ENCODE measurements around the gene MED26.

Gene MED26

DNA sequence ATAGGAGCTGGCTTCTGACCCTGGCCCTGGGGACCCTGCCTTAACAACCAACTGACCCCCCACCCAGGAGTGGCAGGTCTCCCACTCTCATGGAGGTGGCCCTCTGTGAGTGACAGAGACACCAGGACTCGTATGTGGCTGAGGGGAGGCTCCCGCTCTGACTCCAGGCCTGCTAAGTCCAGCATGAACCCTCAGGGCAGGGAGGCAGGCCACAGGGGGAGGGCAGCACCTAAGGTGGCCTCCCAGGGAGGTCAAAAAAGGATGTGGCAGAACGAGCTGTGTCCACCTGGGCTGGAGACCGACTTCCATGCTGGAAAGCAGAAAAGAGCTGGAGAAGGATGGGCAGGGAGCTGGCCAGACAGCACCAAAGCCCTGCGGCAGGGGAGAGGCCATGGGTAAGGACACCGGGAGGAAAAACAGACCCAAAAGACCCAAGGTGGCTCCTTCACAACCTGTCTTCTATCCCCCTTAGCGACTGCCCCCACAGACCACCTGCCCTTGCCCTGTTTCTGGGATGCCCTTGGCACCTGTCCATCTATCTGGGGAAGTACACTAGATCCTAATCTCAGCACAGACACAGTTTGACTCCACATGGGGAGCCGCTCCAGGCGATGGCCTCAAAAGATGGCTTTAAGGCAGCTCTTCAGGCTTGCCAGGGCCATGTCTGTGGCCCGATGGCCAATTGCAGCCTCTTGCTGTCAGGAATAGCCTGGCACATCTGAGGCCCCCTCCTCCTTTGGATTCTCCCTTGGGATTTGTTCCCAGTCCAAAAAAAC, 45.3 kb downstream of the MED26 start:
- Histone ChIP-seq H3K4me3 (ENCODE audit: low read depth, low read length) (no peak overlapping the region), H3K36me3 (replicated peaks) (peaks cover 10% of the 10 kb centered on the region), H3K27ac (no peak overlapping the region), H3K27me3 (replicated peaks) (no peaks in the 10 kb centered on the region)
- no peak for DNase-seq
- in situ Hi-C loops (cut with HindIII; ENCODE audit: low pct_ligation_motif_present, low sequenced_read_pairs): no loop called here
- TF ChIP-seq, protein P1, sequence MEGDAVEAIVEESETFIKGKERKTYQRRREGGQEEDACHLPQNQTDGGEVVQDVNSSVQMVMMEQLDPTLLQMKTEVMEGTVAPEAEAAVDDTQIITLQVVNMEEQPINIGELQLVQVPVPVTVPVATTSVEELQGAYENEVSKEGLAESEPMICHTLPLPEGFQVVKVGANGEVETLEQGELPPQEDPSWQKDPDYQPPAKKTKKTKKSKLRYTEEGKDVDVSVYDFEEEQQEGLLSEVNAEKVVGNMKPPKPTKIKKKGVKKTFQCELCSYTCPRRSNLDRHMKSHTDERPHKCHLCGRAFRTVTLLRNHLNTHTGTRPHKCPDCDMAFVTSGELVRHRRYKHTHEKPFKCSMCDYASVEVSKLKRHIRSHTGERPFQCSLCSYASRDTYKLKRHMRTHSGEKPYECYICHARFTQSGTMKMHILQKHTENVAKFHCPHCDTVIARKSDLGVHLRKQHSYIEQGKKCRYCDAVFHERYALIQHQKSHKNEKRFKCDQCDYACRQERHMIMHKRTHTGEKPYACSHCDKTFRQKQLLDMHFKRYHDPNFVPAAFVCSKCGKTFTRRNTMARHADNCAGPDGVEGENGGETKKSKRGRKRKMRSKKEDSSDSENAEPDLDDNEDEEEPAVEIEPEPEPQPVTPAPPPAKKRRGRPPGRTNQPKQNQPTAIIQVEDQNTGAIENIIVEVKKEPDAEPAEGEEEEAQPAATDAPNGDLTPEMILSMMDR (IDR thresholded peaks at IDR 0.05; ENCODE audit: low read depth, low read length, missing control alignments): no peak

DNA sequence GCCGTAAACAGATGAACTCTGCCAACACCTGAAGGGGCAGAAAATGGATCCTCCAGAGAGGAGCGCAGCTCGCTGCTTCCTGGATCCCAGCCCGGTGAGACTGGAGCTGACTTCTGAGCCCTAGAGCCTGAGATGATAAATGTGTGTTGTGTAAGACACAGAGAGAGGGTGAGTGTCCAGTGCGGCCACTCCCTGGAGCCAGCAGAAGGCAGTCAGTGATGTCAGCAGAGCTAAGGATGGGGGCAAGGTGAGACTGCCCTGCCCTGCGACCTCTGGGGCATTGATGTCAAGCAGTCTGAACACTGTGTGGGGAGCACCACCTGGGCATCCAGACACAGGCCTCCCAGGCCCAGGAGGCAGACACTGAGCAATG, 46.0 kb downstream of the MED26 start:
- TF ChIP-seq, protein P1 (IDR thresholded peaks at IDR 0.05; ENCODE audit: low read depth, low read length, missing control alignments): no peak
- Histone ChIP-seq H3K4me3 (ENCODE audit: low read depth, low read length) (no peak overlapping the region), H3K36me3 (replicated peaks) (peaks cover 17% of the 10 kb centered on the region), H3K27ac (no peak overlapping the region), H3K27me3 (replicated peaks) (no peaks in the 10 kb centered on the region)
- no peak for DNase-seq
- in situ Hi-C loops (cut with HindIII; ENCODE audit: low pct_ligation_motif_present, low sequenced_read_pairs): no loop called here

DNA sequence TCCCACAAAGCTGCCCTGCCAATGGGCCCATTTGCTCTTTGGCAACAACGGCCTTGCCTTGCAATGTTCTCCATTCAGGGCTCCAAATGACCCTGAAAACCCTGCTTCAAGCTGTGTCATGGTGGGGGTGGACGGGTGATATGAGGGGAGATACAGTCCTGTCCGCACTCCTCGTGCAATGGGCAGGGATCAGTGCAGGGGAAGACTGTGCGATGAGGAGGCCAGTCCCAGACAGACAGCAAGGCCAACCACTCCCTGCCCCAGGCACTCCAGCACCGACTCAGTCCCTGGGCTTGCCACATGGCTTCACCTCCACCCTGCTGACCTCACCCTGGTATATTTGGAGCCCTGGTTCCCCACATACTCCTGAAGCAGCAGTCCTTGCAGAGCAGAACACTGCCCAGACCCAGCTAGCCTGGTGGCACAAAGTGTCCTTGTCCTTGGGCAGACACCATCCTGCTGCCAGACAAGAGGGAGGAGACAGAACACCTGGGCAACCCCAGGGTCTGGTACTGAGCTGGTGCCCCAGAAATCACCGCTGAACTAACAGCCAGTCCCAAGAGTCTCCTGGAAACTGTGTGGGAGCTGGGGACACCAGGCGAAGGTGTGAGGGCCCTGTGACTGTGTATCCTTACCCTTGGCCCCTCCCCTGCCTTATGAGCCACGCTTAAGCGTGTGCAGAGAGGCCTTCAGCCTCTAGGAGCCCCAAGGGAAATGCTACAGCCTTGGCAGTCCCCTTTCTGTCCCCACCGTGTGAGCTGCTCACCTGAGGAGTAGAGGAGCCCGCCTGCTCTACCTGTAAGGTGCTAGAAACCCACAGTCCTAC, 46.6 kb downstream of the MED26 start:
- no peak for DNase-seq
- peaks cover 23% of the 10 kb centered on the region for H3K36me3 ChIP-seq (replicated peaks)
- TF ChIP-seq, protein P1 (IDR thresholded peaks at IDR 0.05; ENCODE audit: low read depth, low read length, missing control alignments): no peak
- H3K4me3 ChIP-seq (ENCODE audit: low read depth, low read length): no peak overlapping the region
- H3K27ac ChIP-seq: no peak overlapping the region
- H3K27me3 ChIP-seq (replicated peaks): no peaks in the 10 kb centered on the region
- in situ Hi-C loops (cut with HindIII; ENCODE audit: low pct_ligation_motif_present, low sequenced_read_pairs): no loop called here

DNA sequence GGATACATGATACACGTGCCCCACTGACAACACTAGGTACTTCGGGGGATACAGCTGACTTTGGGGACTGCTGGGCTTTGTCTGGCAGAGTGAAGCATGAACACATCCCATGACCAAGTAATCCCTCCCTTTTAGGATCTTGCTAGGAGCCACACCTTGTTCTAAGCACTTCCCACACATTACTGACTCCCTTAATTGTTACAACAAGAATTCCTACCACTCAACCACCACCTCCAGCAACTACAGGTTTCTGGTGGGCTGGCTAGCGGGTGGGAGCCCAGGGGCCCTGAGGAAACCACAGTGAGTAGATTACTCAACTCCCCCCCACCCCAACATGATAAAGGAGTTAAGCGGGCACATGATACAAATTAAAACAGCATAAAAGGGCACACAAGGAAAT, 48.6 kb downstream of the MED26 start:
- in situ Hi-C loops (cut with HindIII; ENCODE audit: low pct_ligation_motif_present, low sequenced_read_pairs): no loop called here
- Histone ChIP-seq H3K4me3 (ENCODE audit: low read depth, low read length) (no peak overlapping the region), H3K36me3 (replicated peaks) (peaks cover 29% of the 10 kb centered on the region), H3K27ac (no peak overlapping the region), H3K27me3 (replicated peaks) (no peaks in the 10 kb centered on the region)
- no peak for DNase-seq
- TF ChIP-seq, protein P1 (IDR thresholded peaks at IDR 0.05; ENCODE audit: low read depth, low read length, missing control alignments): no peak

DNA sequence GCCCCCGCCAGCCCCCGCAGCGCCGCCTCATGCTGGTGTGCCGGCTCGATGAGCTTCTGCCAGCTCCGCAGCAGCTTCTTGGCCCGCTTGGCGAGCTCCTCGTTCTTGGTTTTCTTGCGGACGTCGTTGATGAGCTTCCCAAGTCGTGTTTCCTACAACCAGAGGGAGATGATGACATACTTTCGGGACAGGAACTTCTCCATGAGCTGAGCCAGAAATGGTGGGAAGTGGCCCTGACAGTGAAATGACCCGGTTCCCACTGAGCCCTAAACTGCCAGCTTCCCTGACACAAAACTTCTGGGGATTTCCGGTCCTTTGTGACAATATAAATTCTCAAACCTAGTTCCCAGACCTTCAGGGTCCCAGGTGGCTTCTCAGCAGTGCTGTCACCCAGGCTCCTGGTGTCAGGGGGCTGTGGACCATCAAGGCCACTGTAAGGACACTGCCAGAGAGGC, 50.4 kb downstream of the MED26 start:
- in situ Hi-C loops (cut with HindIII; ENCODE audit: low pct_ligation_motif_present, low sequenced_read_pairs): no loop called here
- H3K27ac ChIP-seq: no peak overlapping the region
- TF ChIP-seq, protein P1 (IDR thresholded peaks at IDR 0.05; ENCODE audit: low read depth, low read length, missing control alignments): no peak
- peaks cover 29% of the 10 kb centered on the region for H3K36me3 ChIP-seq (replicated peaks)
- no peak overlapping the region for H3K4me3 ChIP-seq (ENCODE audit: low read depth, low read length)
- H3K27me3 ChIP-seq (replicated peaks): no peaks in the 10 kb centered on the region
- DNase-seq: no peak

Data from brain microvascular endothelial cell (primary cell).